Measurements from ENCODE around the gene NPEPL1. TPM values are rescaled to one million over a fixed set of nuclear protein-coding genes. Genes with fewer than 3 reads are reported as not detected.

Gene NPEPL1
- total and polyA plus RNA-seq, 7 donors = 10.6 to 65.1 (median 26.5) TPM

DNA sequence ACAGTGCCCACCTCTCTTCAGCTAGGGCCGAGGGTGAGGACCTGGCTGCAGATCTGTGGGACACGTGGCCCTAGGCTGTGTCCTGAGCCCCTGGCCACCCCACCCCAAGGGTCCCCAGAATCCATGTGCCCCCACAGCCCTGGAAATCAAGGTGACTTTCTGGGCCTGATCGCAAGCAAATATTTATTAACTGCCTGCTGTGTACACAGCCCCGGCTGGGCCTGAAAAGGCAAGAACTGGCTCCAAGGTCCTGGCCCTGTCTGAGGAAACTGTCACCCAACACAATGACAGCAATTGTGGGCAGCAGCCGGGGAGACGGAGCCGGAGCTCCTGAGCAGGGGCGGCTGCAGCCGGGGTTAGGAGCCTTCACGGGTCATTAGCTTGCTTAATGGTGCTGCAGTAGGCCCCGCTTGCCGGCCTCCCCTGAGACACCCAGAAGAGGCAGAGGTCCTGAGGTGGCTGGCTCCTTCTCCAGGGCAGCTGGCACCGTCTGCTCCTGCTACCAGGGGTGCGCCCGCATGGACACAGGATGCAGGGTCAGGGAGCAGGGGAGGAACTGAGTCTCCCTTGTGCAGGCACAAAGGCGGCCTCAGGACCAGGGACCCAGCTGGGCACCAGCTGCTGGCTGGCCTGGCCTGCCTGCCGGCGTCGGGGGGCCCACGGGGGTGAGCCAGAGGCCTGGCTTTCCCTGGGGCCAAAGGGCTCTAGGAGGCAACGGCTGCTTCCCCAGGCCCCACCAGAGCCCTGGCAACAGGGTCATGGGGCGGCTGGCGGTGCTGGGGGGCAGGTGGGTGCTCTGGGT lies 24.1 kb downstream of the NPEPL1 start:
- no peaks in the 10 kb centered on the region for H3K9me3 ChIP-seq
- no peaks in the 10 kb centered on the region for H3K36me3 ChIP-seq
- intact Hi-C loops (cut with DNase I) = no loop called here
- TF ChIP-seq EP300 (IDR thresholded peaks at IDR 0.05) = no peak
- TF ChIP-seq POLR2A (IDR thresholded peaks at IDR 0.05) = no peak
- TF ChIP-seq, protein P1, sequence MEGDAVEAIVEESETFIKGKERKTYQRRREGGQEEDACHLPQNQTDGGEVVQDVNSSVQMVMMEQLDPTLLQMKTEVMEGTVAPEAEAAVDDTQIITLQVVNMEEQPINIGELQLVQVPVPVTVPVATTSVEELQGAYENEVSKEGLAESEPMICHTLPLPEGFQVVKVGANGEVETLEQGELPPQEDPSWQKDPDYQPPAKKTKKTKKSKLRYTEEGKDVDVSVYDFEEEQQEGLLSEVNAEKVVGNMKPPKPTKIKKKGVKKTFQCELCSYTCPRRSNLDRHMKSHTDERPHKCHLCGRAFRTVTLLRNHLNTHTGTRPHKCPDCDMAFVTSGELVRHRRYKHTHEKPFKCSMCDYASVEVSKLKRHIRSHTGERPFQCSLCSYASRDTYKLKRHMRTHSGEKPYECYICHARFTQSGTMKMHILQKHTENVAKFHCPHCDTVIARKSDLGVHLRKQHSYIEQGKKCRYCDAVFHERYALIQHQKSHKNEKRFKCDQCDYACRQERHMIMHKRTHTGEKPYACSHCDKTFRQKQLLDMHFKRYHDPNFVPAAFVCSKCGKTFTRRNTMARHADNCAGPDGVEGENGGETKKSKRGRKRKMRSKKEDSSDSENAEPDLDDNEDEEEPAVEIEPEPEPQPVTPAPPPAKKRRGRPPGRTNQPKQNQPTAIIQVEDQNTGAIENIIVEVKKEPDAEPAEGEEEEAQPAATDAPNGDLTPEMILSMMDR (IDR thresholded peaks at IDR 0.05) = no peak
- TF ChIP-seq POLR2AphosphoS5 (IDR thresholded peaks at IDR 0.05) = peak in 1 of 4 donors; percentile 36
- H3K27me3 ChIP-seq = peaks cover 0 to 16% (median 13%) of the 10 kb centered on the region in 3 donors
- DNase-seq = peak; percentile 61
- WGBS, 2 donors = 76 to 80% methylated on average over 23 of the region's 23 CpGs
- no peaks in the 10 kb centered on the region for H3K4me1 ChIP-seq
- H3K4me3 ChIP-seq = no peak overlapping the region
- no peak overlapping the region for H3K27ac ChIP-seq

DNA sequence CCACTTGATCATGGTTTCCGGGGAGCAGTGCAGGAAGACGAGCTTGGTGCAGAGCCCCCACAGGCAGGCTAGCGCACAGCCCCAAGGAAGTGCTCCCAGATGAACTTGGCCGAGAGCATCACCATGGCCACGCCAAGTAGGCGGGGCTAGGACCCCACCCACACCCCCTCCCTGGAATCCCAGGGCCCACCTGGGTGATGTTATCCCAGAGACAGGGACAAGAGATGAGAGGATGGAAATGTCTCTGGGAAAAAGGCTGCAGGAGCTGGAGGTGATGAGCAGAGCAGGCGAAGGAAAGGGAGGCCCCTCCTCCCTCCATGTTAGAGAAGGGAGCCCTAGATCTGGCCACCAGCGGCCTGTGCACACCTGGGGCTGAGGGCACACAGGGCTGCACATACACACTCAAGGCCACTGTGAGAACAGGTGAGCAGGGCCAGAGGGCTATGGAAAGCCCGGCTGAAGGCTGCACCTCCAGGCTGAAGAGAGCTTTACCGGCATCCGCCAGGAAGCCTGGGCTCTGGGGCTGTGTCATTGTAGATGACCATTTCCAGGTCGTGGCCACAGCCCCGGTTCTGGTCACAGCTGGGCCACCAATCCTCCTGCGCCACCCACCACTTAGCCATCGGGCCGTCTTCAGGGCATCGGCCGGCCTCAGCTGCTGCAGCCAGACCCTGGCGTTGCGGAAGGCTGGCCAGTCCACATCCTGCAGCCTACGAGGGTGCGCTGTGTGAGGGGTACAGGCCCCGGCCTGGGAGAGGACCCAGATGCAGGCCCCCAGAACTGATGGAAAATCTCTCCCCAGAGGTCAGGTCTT lies 24.9 kb downstream of the NPEPL1 start:
- Histone ChIP-seq H3K4me3 (no peak overlapping the region), H3K27me3 (peaks cover 0 to 24% (median 22%) of the 10 kb centered on the region in 3 donors), H3K36me3 (no peaks in the 10 kb centered on the region), H3K4me1 (no peaks in the 10 kb centered on the region), H3K9me3 (no peaks in the 10 kb centered on the region), H3K27ac (no peak overlapping the region)
- intact Hi-C loops (cut with DNase I) = no loop called here
- no peak for TF ChIP-seq POLR2A (IDR thresholded peaks at IDR 0.05)
- TF ChIP-seq POLR2AphosphoS5 (IDR thresholded peaks at IDR 0.05) = no peak
- TF ChIP-seq EP300 (IDR thresholded peaks at IDR 0.05) = no peak
- TF ChIP-seq, protein P1 (IDR thresholded peaks at IDR 0.05) = no peak
- WGBS, 2 donors = 84 to 89% methylated on average over 23 of the region's 23 CpGs
- peak; percentile 58 for DNase-seq

DNA sequence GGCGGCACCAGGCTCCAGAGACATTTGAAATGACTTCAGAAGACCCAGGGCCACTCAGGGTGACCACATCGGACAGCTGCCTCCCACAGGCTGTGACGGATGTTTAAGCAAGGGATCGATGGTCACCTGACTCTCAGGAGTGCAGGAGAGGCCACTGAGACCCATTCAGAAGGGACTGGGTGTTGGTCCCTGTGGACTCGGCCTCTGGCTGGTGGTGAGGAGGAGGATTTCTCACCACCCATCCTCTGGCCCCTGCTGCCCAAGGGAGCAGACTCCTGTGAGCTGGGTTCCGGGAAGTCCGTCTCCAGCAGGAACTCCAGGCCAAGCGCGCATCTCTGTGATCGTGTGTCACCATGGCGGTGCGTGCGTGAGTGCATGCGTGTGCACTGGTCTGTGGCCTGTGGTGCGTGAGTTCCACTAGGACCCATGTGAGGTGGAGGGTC lies 25.5 kb downstream of the NPEPL1 start:
- no peak overlapping the region for H3K4me3 ChIP-seq
- TF ChIP-seq EP300 (IDR thresholded peaks at IDR 0.05) = no peak
- TF ChIP-seq POLR2AphosphoS5 (IDR thresholded peaks at IDR 0.05) = no peak
- no peak for TF ChIP-seq POLR2A (IDR thresholded peaks at IDR 0.05)
- TF ChIP-seq, protein P1 (IDR thresholded peaks at IDR 0.05) = no peak
- H3K27ac ChIP-seq = no peak overlapping the region
- no peaks in the 10 kb centered on the region for H3K4me1 ChIP-seq
- DNase-seq = peak; percentile 27
- intact Hi-C loops (cut with DNase I) = no loop called here
- H3K36me3 ChIP-seq = no peaks in the 10 kb centered on the region
- H3K9me3 ChIP-seq = no peaks in the 10 kb centered on the region
- WGBS, 2 donors = 92 to 94% methylated on average over 15 of the region's 15 CpGs
- peaks cover 0 to 27% (median 22%) of the 10 kb centered on the region in 3 donors for H3K27me3 ChIP-seq

DNA sequence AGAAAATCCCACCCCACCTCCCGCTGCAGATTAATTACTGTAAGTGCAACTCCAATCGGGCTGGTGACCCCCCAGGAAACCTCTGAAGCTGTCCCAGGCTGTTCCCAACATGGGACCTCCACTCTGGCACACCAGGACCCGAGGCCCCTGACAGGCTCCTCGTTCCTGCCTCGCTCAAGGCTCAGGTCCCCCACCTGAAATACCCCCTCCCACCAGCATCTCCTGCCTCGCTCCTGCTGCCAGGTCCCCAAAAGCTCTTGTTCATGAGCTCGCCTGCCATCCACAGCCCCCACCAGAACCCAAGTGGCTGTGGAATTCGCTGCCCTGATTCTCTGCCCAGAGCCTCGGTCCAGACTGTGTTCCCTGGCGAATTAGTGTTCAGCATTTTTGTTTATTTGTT lies 26.1 kb downstream of the NPEPL1 start:
- intact Hi-C loops (cut with DNase I) = no loop called here
- H3K4me1 ChIP-seq = no peaks in the 10 kb centered on the region
- 88 to 89% methylated on average over 10 of the region's 10 CpGs for WGBS, 2 donors

More for the DNA sequence above, 26.1 kb downstream of the NPEPL1 start:
- no peak for TF ChIP-seq POLR2AphosphoS5 (IDR thresholded peaks at IDR 0.05)
- TF ChIP-seq, protein P1 (IDR thresholded peaks at IDR 0.05) = no peak
- TF ChIP-seq EP300 (IDR thresholded peaks at IDR 0.05) = no peak
- no peak for TF ChIP-seq POLR2A (IDR thresholded peaks at IDR 0.05)
- Histone ChIP-seq H3K27ac (no peak overlapping the region), H3K36me3 (no peaks in the 10 kb centered on the region), H3K27me3 (peaks cover 0 to 27% (median 22%) of the 10 kb centered on the region in 3 donors), H3K4me3 (no peak overlapping the region), H3K9me3 (no peaks in the 10 kb centered on the region)
- peak; percentile 37 for DNase-seq
